ENCODE measurements around the gene C21orf58.

C21orf58 gene

GRCh38 chr21:46352164-46352515 lies 28.5 kb upstream of the C21orf58 start:
- DNase-seq = no peak

- DNase-seq = no peak
These were observed 27.9 kb upstream of the C21orf58 start for GRCh38 chr21:46351476-46352163.

GRCh38 chr21:46350981-46351380 lies 27.3 kb upstream of the C21orf58 start:
- no peak for DNase-seq

- no peak for DNase-seq
These were observed 26.9 kb upstream of the C21orf58 start for GRCh38 chr21:46350571-46350970.

GRCh38 chr21:46349134-46349760 lies 25.6 kb upstream of the C21orf58 start:
- no peak for DNase-seq

GRCh38 chr21:46347791-46348381 lies 24.2 kb upstream of the C21orf58 start:
- no peak for DNase-seq

- DNase-seq = no peak
These were observed 23.5 kb upstream of the C21orf58 start for GRCh38 chr21:46347203-46347550.

- no peak for DNase-seq
These were observed 22.9 kb upstream of the C21orf58 start for GRCh38 chr21:46346296-46347202.

- no peak for DNase-seq
These were observed 22.2 kb upstream of the C21orf58 start for GRCh38 chr21:46345861-46346260.

- DNase-seq = no peak
These were observed 20.7 kb upstream of the C21orf58 start for GRCh38 chr21:46344219-46344915.

GRCh38 chr21:46340998-46341397 lies 17.3 kb upstream of the C21orf58 start:
- no peak for DNase-seq

GRCh38 chr21:46336603-46337002 lies 12.9 kb upstream of the C21orf58 start:
- no peak for DNase-seq

GRCh38 chr21:46334351-46335140 lies 10.9 kb upstream of the C21orf58 start:
- DNase-seq = no peak

- DNase-seq = no peak
These were observed 6.1 kb upstream of the C21orf58 start for GRCh38 chr21:46329796-46330195.

- no peak for DNase-seq
These were observed 4.5 kb upstream of the C21orf58 start for GRCh38 chr21:46328151-46328550.

- no peak for DNase-seq
These were observed 4.0 kb upstream of the C21orf58 start for GRCh38 chr21:46327711-46328110.

- DNase-seq = peak; percentile 28
These were observed 2.5 kb upstream of the C21orf58 start for GRCh38 chr21:46326110-46326703.

- peak; percentile 70 for DNase-seq
These were observed 1.6 kb upstream of the C21orf58 start for GRCh38 chr21:46325073-46325912.

GRCh38 chr21:46324390-46325072 lies 861 bp upstream of the C21orf58 start:
- DNase-seq = peak; percentile 93

- DNase-seq = no peak
These were observed 402 bp downstream of the C21orf58 start for GRCh38 chr21:46323227-46323709.

Measured in NCI-H1092 treated with DMSO at 0.1 percent for 48 hours (cell line).